CD4-positive, CD25-positive, alpha-beta regulatory T cell (primary cell): Measurements from ENCODE around the gene TNKS1BP1. TPM values are rescaled to one million over a fixed set of nuclear protein-coding genes. Genes with fewer than 3 reads are reported as not detected.
A peak's percentile ranks its signal among the peaks of the same experiment; 100 is the strongest.

Experiments used
- ATAC-seq, 2 donors: fragments of 150-1000 bp; cut with Tn5 transposase; one replicate each; pipeline ENCODE4 v1.10.0; 2021; ENCODE audit warnings: low read depth in 2 of 2, moderate number of reproducible peaks in 2 of 2, moderate library complexity in 1 of 2
- DNase-seq, 3 donors: peaks; one replicate each; pipeline versions ENCODE4 v3.0.0 to v3.0.0-alpha.2; 2012 to 2022; ENCODE audit warnings: mixed read lengths in 1 of 3
- H3K27ac ChIP-seq: one replicate; pipeline ENCODE4 v1.7.0; 2013; ENCODE audit warnings: mild to moderate bottlenecking, low read length; ENCODE audit not compliant: insufficient read depth, poor library complexity, severe bottlenecking
- H3K27me3 ChIP-seq: one replicate; pipeline ENCODE4 v1.7.0; 2013; ENCODE audit warnings: low read length; ENCODE audit not compliant: control insufficient read depth, insufficient read depth
- H3K36me3 ChIP-seq: one replicate; pipeline ENCODE4 v1.7.0; 2013; ENCODE audit warnings: mild to moderate bottlenecking, low read length, moderate library complexity; ENCODE audit not compliant: control insufficient read depth, insufficient read depth
- H3K4me1 ChIP-seq: 2 replicates; pipeline ENCODE4 v1.7.0; 2013; ENCODE audit warnings: mild to moderate bottlenecking, low read length; ENCODE audit not compliant: insufficient read depth, control insufficient read depth, poor library complexity, severe bottlenecking
- H3K4me3 ChIP-seq: one replicate; pipeline ENCODE4 v1.7.0; 2013; ENCODE audit warnings: low read depth, mild to moderate bottlenecking, low read length, moderate library complexity
- H3K9me3 ChIP-seq, 2 experiments: 1 replicate in 1 of 2; 2 replicates in 1 of 2; pipeline ENCODE4 v1.7.0; 2013; ENCODE audit warnings: low read length in 2 of 2, mild to moderate bottlenecking in 1 of 2, moderate library complexity in 1 of 2; ENCODE audit not compliant: control insufficient read depth in 2 of 2
- H3K27ac Mint-ChIP-seq, 3 donors: one replicate each; pipeline ENCODE4 v1.8.0; 2020 to 2022; ENCODE audit warnings: mild to moderate bottlenecking in 3 of 3, mixed read lengths in 3 of 3, moderate library complexity in 2 of 3
- H3K27me3 Mint-ChIP-seq: one replicate; pipeline ENCODE4 v1.8.0; 2022; ENCODE audit warnings: mild to moderate bottlenecking, mixed read lengths
- H3K36me3 Mint-ChIP-seq: one replicate; pipeline ENCODE4 v1.8.0; 2020; ENCODE audit warnings: mixed read lengths
- H3K4me1 Mint-ChIP-seq, 4 donors: one replicate each; pipeline ENCODE4 v1.8.0; 2020 to 2022; ENCODE audit warnings: mixed read lengths in 4 of 4, mild to moderate bottlenecking in 1 of 4
- H3K4me3 Mint-ChIP-seq, 4 donors: one replicate each; pipeline ENCODE4 v1.8.0; 2020 to 2022; ENCODE audit warnings: mild to moderate bottlenecking in 4 of 4, mixed read lengths in 4 of 4, moderate library complexity in 3 of 4
- H3K9me3 Mint-ChIP-seq, 7 donors: one replicate each; pipeline ENCODE4 v1.8.0; 2020 to 2022; ENCODE audit warnings: mixed read lengths in 7 of 7, mild to moderate bottlenecking in 3 of 7, moderate library complexity in 2 of 7
- polyA plus RNA-seq, 4 donors: library from polyadenylated mRNA; unstranded; fragments of 300-500 nt; fragmentation: Illumina TruSeq; gene quantifications; one replicate each; pipeline ENCODE4 v1.2.3, GENCODE V29; 2021
- total RNA-seq: library from RNA; stranded (reverse); gene quantifications from one replicate; pipeline ENCODE4 v1.2.3, GENCODE V29; 2022

Gene TNKS1BP1
- total and polyA plus RNA-seq, 5 donors from 2014 or later: 1.5 to 16.3 (median 2.1) TPM

DNA sequence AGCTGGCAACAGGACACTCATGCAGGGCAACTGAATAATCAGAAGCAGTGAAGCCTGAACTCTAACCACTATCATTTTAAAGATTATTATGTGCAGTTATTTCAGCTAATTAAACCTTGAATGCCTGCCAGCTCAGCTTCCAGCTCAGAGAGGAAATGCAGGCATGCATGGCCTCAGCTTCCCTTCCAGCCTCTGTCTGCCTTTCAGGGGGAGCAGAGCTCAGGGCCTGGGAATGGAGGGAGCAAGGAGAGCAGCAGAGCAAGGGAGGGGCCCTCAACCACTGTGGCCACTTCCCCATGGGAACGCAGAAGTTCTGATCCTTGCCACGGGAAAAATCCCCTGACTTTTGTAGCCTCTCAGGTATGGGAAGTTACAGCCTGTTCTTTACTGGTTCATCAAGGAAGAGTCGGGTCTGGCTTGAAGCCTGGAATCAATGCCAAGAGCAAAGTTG lies 55.2 kb downstream of the TNKS1BP1 start:
- H3K4me1 Mint-ChIP-seq: no peaks in the 10 kb centered on the region
- H3K9me3 Mint-ChIP-seq: peaks cover 0 to 25% (median 4%) of the 10 kb centered on the region in 7 donors
- H3K4me3 Mint-ChIP-seq: no peak overlapping the region
- Histone ChIP-seq H3K4me3 (no peak overlapping the region), H3K36me3 (no peaks in the 10 kb centered on the region), H3K27me3 (no peaks in the 10 kb centered on the region), H3K9me3 (peaks cover 7 to 8% of the 10 kb centered on the region in 2 experiments), H3K27ac (no peak overlapping the region), H3K4me1 (no peaks in the 10 kb centered on the region)
- DNase-seq (no peak), ATAC-seq (no peak)
- no peaks in the 10 kb centered on the region for H3K36me3 Mint-ChIP-seq
- H3K27ac Mint-ChIP-seq: no peak overlapping the region
- peaks cover 10% of the 10 kb centered on the region for H3K27me3 Mint-ChIP-seq

DNA sequence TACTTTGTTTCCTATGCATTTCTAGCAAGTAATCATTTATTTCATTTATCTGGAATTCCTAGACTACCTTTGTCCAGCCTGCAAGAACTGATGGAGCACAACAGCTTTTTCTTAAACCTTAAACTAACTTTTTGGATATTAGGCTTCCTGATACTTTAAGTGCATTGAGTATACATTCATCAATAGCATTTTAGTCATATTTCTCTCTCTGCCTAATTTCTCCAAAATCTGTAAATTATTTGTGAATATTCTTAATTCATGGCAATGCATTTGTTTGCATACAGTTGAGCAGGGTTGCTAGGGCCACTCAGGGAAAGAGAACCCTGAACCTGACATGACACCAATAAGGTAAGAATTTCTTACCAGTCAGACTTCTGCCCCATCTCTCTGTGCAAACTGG lies 58.6 kb downstream of the TNKS1BP1 start:
- H3K4me3 Mint-ChIP-seq: no peak overlapping the region
- H3K4me1 Mint-ChIP-seq: peaks cover 0 to 2% (median 0%) of the 10 kb centered on the region in 4 donors
- H3K27ac Mint-ChIP-seq: no peak overlapping the region
- H3K36me3 Mint-ChIP-seq: no peaks in the 10 kb centered on the region
- peaks cover 0 to 16% (median 3%) of the 10 kb centered on the region in 7 donors for H3K9me3 Mint-ChIP-seq
- no peaks in the 10 kb centered on the region for H3K36me3 ChIP-seq
- peaks cover 23% of the 10 kb centered on the region for H3K27me3 Mint-ChIP-seq
- no peaks in the 10 kb centered on the region for H3K4me1 ChIP-seq
- H3K27me3 ChIP-seq: no peaks in the 10 kb centered on the region
- H3K4me3 ChIP-seq: no peak overlapping the region
- H3K27ac ChIP-seq: no peak overlapping the region
- DNase-seq (no peak), ATAC-seq (no peak)
- H3K9me3 ChIP-seq: peaks cover 6 to 7% of the 10 kb centered on the region in 2 experiments

DNA sequence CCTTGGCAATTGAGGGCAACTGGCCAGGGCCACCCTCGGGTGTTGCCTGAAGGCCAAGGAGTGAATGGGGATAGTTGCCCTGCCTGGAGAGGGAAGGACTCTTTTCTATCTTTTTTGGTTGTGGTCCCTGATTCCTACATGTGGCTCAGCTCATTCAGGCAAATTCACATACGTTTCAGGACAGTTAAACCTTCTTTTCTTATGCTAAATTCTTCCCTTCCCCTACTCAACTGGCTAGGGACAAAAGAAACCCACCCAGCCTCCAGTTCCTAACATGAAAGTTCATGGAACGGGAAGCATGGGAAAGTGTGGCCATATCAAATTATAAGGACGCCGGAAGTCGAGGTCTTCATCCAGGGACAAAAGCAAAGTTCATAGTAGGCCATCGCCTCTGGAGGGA lies 61.4 kb downstream of the TNKS1BP1 start:
- Histone ChIP-seq H3K9me3 (peaks cover 6 to 7% of the 10 kb centered on the region in 2 experiments), H3K27ac (no peak overlapping the region), H3K4me1 (no peaks in the 10 kb centered on the region), H3K27me3 (no peaks in the 10 kb centered on the region), H3K36me3 (no peaks in the 10 kb centered on the region), H3K4me3 (no peak overlapping the region)
- Mint-ChIP-seq H3K9me3 (peaks cover 0 to 15% (median 3%) of the 10 kb centered on the region in 7 donors), H3K4me3 (no peak overlapping the region), H3K4me1 (peaks cover 0 to 2% (median 0%) of the 10 kb centered on the region in 4 donors), H3K36me3 (no peaks in the 10 kb centered on the region), H3K27ac (no peak overlapping the region), H3K27me3 (peaks cover 22% of the 10 kb centered on the region)
- no peak for ATAC-seq
- DNase-seq: no peak

DNA sequence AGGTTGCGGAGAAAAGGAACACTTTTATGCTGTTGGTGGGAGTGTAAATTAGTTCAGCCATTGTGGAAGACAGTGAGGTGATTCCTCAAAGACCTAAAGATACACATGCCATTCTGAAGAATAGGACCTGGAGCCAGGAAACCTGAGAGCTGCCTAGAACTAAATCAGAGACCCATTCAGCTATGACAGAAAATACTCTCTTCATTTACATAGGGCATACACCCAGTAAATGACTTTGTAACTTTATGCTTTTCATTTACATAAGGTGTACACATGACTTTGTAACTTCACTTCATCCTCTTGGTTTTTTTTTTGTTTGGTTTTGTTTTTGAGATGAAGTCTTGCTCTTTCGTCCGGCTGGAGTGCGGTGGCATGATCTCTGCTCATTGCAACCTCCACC lies 62.6 kb downstream of the TNKS1BP1 start:
- ATAC-seq: no peak
- Histone ChIP-seq H3K27me3 (peaks cover 6% of the 10 kb centered on the region), H3K9me3 (peaks cover 3 to 7% of the 10 kb centered on the region in 2 experiments), H3K4me1 (no peaks in the 10 kb centered on the region), H3K4me3 (no peak overlapping the region), H3K27ac (no peak overlapping the region), H3K36me3 (no peaks in the 10 kb centered on the region)
- Mint-ChIP-seq H3K27me3 (peaks cover 22% of the 10 kb centered on the region), H3K4me1 (peaks cover 0 to 2% (median 0%) of the 10 kb centered on the region in 4 donors), H3K36me3 (no peaks in the 10 kb centered on the region), H3K9me3 (peaks cover 0 to 6% (median 3%) of the 10 kb centered on the region in 7 donors), H3K4me3 (no peak overlapping the region), H3K27ac (no peak overlapping the region)
- DNase-seq: no peak

DNA sequence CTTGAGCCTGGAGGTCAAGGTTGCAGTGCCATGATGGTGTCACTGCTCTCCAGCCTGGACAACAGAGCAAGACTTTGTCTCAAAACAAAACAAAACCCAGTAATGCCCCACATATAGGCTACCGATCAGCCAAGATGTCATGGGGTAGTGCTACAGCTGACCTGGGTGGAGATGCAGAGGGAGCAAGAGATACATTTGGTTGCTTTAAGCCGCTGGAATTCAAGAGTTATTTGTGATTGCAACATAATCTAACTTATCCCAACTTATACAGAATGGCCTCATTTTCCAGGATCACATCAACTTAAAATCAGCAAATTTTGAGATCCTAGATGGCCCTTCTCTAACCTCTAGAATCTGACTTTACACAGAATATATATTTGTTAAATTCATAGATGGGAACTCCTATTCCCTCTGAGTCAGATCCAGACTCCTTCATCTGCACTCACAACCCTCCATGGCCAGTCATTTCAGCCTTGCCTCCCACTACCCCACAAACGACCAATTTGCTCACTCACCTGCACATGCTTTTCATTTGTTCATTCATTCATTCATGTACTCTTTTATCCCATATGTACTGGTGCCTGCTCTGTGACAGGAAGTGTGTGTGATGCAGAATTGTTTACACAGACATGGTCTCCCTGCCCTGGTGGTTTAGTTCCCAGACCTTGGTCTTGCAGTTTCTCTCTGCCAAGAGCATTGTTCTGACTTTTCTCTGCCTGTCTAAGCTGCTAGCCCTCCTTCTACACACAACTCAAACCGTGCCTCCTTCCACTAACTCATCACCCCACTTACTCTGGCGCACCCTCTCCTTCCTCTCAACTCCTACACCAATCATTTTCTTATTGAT lies 63.6 kb downstream of the TNKS1BP1 start:
- peak overlapping the region in 1 of 4 donors; percentile 47 for H3K4me3 Mint-ChIP-seq

DNA sequence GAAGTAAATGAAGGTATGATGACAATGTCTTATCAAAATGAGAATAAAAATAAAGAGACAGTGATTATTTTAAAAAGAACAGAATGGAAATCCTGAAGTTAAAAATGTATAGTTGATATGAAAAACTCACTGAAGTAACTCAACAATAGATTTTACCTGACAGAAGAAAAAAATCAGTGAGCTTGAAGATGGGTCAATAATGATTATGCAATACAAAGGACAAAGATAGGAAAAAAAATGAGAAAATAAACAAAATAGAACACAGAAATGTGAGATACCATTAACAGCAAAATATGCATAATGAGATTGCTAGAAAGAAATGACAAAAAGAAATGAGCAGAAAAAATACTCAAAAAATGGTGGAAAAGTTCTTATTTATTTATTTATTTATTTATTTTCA lies 68.6 kb downstream of the TNKS1BP1 start:
- H3K4me3 Mint-ChIP-seq: no peak overlapping the region
- Histone ChIP-seq H3K27ac (no peak overlapping the region), H3K9me3 (peaks cover 0 to 2% of the 10 kb centered on the region in 2 experiments), H3K36me3 (no peaks in the 10 kb centered on the region), H3K4me1 (no peaks in the 10 kb centered on the region), H3K27me3 (peaks cover 15% of the 10 kb centered on the region), H3K4me3 (no peak overlapping the region)
- H3K27me3 Mint-ChIP-seq: peaks cover 26% of the 10 kb centered on the region
- no peak for ATAC-seq
- H3K4me1 Mint-ChIP-seq: no peaks in the 10 kb centered on the region
- peaks cover 0 to 10% (median 2%) of the 10 kb centered on the region in 7 donors for H3K9me3 Mint-ChIP-seq
- no peaks in the 10 kb centered on the region for H3K36me3 Mint-ChIP-seq
- no peak overlapping the region for H3K27ac Mint-ChIP-seq
- no peak for DNase-seq

More for the DNA sequence above, 63.6 kb downstream of the TNKS1BP1 start:
- no peak for DNase-seq
- no peaks in the 10 kb centered on the region for H3K36me3 Mint-ChIP-seq
- Histone ChIP-seq H3K4me1 (no peaks in the 10 kb centered on the region), H3K27ac (no peak overlapping the region), H3K36me3 (no peaks in the 10 kb centered on the region), H3K4me3 (no peak overlapping the region), H3K27me3 (peaks cover 8% of the 10 kb centered on the region), H3K9me3 (peaks cover 3 to 4% of the 10 kb centered on the region in 2 experiments)
- peaks cover 0 to 2% (median 0%) of the 10 kb centered on the region in 4 donors for H3K4me1 Mint-ChIP-seq
- peaks cover 0 to 8% (median 4%) of the 10 kb centered on the region in 7 donors for H3K9me3 Mint-ChIP-seq
- peaks cover 28% of the 10 kb centered on the region for H3K27me3 Mint-ChIP-seq
- H3K27ac Mint-ChIP-seq: peak overlapping the region in 1 of 3 donors; percentile 57
- ATAC-seq: no peak

DNA sequence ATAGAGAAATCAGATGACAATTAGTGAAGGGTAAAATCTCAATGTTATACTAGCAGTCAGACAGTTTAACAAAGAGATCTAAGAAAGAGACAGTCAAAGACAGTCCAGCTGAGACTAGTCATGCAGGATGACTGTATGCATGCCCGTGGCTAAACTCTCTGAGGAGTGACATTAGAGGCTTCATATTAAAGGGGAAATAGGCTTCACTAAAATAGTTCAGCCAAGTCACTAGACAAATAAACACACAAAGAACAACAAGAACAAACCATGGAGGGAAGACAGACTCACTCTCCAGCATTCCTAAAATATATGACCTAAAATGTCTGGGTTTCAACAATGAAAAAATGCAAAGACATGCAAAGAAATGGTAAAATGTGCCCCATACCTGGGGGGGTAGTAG lies 69.1 kb downstream of the TNKS1BP1 start:
- peaks cover 0 to 10% (median 2%) of the 10 kb centered on the region in 7 donors for H3K9me3 Mint-ChIP-seq
- no peak overlapping the region for H3K27ac Mint-ChIP-seq
- Histone ChIP-seq H3K27ac (no peak overlapping the region), H3K4me1 (no peaks in the 10 kb centered on the region), H3K4me3 (no peak overlapping the region), H3K27me3 (peaks cover 15% of the 10 kb centered on the region), H3K9me3 (peaks cover 0 to 2% of the 10 kb centered on the region in 2 experiments), H3K36me3 (no peaks in the 10 kb centered on the region)
- DNase-seq (no peak), ATAC-seq (no peak)
- no peak overlapping the region for H3K4me3 Mint-ChIP-seq
- peaks cover 26% of the 10 kb centered on the region for H3K27me3 Mint-ChIP-seq
- H3K4me1 Mint-ChIP-seq: no peaks in the 10 kb centered on the region
- no peaks in the 10 kb centered on the region for H3K36me3 Mint-ChIP-seq
